ENCODE data around the gene SLC43A3. TPM values are rescaled to one million over a fixed set of nuclear protein-coding genes. Genes with fewer than 3 reads are reported as not detected.
A peak's percentile ranks its signal among the peaks of the same experiment; 100 is the strongest.

SLC43A3 gene
- total and polyA plus RNA-seq, 5 donors from 2014 or later, result 19.1 to 36.9 (median 24.4) TPM

GRCh38 chr11:57424137-57424791 is 2.7 kb downstream of the SLC43A3 start:
- Mint-ChIP-seq H3K27me3 (no peaks in the 10 kb centered on the region), H3K4me1 (peaks cover 12 to 51% (median 42%) of the 10 kb centered on the region in 4 donors), H3K36me3 (peaks cover 28% of the 10 kb centered on the region), H3K9me3 (no peaks in the 10 kb centered on the region), H3K4me3 (peak overlapping the region; percentile 53 to 92 (median 90)), H3K27ac (peak overlapping the region; percentile 94 to 95 (median 95))
- peaks cover 36% of the 10 kb centered on the region for H3K4me1 ChIP-seq (ENCODE audit: control insufficient read depth, insufficient read depth, low read length, poor library complexity, severe bottlenecking)
- H3K9me3 ChIP-seq (ENCODE audit: control insufficient read depth in 2 of 2, low read length in 2 of 2), result no peaks in the 10 kb centered on the region
- peaks cover 9% of the 10 kb centered on the region for H3K36me3 ChIP-seq (ENCODE audit: control insufficient read depth, insufficient read depth, low read length)
- no peaks in the 10 kb centered on the region for H3K27me3 ChIP-seq (ENCODE audit: control insufficient read depth, insufficient read depth, low read length)
- DNase-seq (no peak), ATAC-seq (ENCODE audit: low read depth in 2 of 2) (no peak)
- peak overlapping the region; percentile 66 for H3K4me3 ChIP-seq (ENCODE audit: low read depth, low read length)
- peak overlapping the region; percentile 78 for H3K27ac ChIP-seq (ENCODE audit: insufficient read depth, low read length, poor library complexity, severe bottlenecking)

- Histone ChIP-seq H3K27me3 (ENCODE audit: control insufficient read depth, insufficient read depth, low read length) (no peaks in the 10 kb centered on the region), H3K27ac (ENCODE audit: insufficient read depth, low read length, poor library complexity, severe bottlenecking) (no peak overlapping the region), H3K4me3 (ENCODE audit: low read depth, low read length) (no peak overlapping the region), H3K4me1 (ENCODE audit: control insufficient read depth, insufficient read depth, low read length, poor library complexity, severe bottlenecking) (peaks cover 36% of the 10 kb centered on the region), H3K36me3 (ENCODE audit: control insufficient read depth, insufficient read depth, low read length) (peaks cover 13% of the 10 kb centered on the region), H3K9me3 (ENCODE audit: control insufficient read depth in 2 of 2, low read length in 2 of 2) (no peaks in the 10 kb centered on the region)
- no peaks in the 10 kb centered on the region for H3K27me3 Mint-ChIP-seq
- DNase-seq (no peak), ATAC-seq (ENCODE audit: low read depth in 2 of 2) (no peak)
- H3K27ac Mint-ChIP-seq, result peak overlapping the region; percentile 24 to 95 (median 80)
- no peaks in the 10 kb centered on the region for H3K9me3 Mint-ChIP-seq
- H3K4me1 Mint-ChIP-seq, result peaks cover 12 to 51% (median 42%) of the 10 kb centered on the region in 4 donors
- H3K36me3 Mint-ChIP-seq, result peaks cover 34% of the 10 kb centered on the region
- peak overlapping the region in 2 of 4 donors; percentile 44 to 50 for H3K4me3 Mint-ChIP-seq
Observed at GRCh38 chr11:57422669-57423068, 4.3 kb downstream of the SLC43A3 start.

- Histone ChIP-seq H3K27me3 (ENCODE audit: control insufficient read depth, insufficient read depth, low read length) (no peaks in the 10 kb centered on the region), H3K27ac (ENCODE audit: insufficient read depth, low read length, poor library complexity, severe bottlenecking) (no peak overlapping the region), H3K4me1 (ENCODE audit: control insufficient read depth, insufficient read depth, low read length, poor library complexity, severe bottlenecking) (peaks cover 32% of the 10 kb centered on the region), H3K9me3 (ENCODE audit: control insufficient read depth in 2 of 2, low read length in 2 of 2) (no peaks in the 10 kb centered on the region), H3K4me3 (ENCODE audit: low read depth, low read length) (no peak overlapping the region), H3K36me3 (ENCODE audit: control insufficient read depth, insufficient read depth, low read length) (peaks cover 22% of the 10 kb centered on the region)
- peaks cover 42% of the 10 kb centered on the region for H3K36me3 Mint-ChIP-seq
- H3K27ac Mint-ChIP-seq, result peak overlapping the region in 1 of 3 donors; percentile 9
- H3K27me3 Mint-ChIP-seq, result no peaks in the 10 kb centered on the region
- H3K4me3 Mint-ChIP-seq, result peak overlapping the region in 1 of 4 donors; percentile 38
- peaks cover 12 to 46% (median 38%) of the 10 kb centered on the region in 4 donors for H3K4me1 Mint-ChIP-seq
- no peaks in the 10 kb centered on the region for H3K9me3 Mint-ChIP-seq
- no peak for ATAC-seq (ENCODE audit: low read depth in 2 of 2)
- DNase-seq, result no peak
Observed at GRCh38 chr11:57421805-57422204, 5.1 kb downstream of the SLC43A3 start.

DNA sequence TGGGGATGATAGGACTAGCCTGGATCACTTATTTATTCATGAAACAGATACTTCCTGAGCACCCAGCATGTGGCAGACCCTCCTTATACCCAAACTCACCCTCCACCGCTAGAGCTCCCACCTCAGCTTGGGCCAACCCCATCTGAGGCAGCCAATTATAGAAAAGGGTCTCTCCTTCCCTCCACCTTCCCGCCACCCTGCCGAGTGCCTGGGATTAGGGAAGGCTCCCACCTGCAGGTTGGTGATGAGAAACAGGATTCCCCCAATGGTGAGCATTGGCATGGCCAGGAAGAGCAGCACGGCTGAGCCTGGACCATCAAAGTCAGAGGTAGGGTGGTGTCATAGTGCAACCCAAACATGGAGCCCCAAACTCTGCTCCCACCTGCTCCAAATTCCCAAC is 5.9 kb downstream of the SLC43A3 start:
- Mint-ChIP-seq H3K4me1 (peaks cover 12 to 39% (median 33%) of the 10 kb centered on the region in 4 donors), H3K27ac (peak overlapping the region in 1 of 3 donors; percentile 54), H3K36me3 (peaks cover 44% of the 10 kb centered on the region), H3K27me3 (no peaks in the 10 kb centered on the region), H3K4me3 (no peak overlapping the region), H3K9me3 (no peaks in the 10 kb centered on the region)
- Histone ChIP-seq H3K36me3 (ENCODE audit: control insufficient read depth, insufficient read depth, low read length) (peaks cover 28% of the 10 kb centered on the region), H3K4me3 (ENCODE audit: low read depth, low read length) (no peak overlapping the region), H3K27me3 (ENCODE audit: control insufficient read depth, insufficient read depth, low read length) (no peaks in the 10 kb centered on the region), H3K27ac (ENCODE audit: insufficient read depth, low read length, poor library complexity, severe bottlenecking) (no peak overlapping the region), H3K9me3 (ENCODE audit: control insufficient read depth in 2 of 2, low read length in 2 of 2) (no peaks in the 10 kb centered on the region), H3K4me1 (ENCODE audit: control insufficient read depth, insufficient read depth, low read length, poor library complexity, severe bottlenecking) (peaks cover 24% of the 10 kb centered on the region)
- no peak for DNase-seq
- ATAC-seq (ENCODE audit: low read depth in 2 of 2), result no peak

DNA sequence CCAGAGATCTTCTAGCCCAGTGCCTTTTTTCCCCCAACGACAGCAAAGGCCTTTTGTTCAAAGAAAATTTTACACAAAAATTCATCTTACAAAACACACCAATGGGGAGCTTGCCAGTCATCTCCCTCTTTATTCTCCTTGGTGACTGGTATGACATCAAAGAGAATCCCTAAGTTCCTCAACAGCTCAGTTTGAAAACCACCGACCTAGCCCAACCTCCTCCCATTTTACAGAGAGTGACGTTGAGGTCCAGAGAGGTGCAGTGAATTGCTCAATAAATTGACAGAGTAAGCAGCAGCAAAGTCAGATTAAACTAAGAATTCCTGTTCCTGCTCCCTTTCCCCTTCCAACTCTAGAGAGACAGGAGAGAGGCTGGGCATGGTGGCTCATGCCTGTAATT is 7.8 kb downstream of the SLC43A3 start:
- ATAC-seq (ENCODE audit: low read depth in 2 of 2), result no peak
- DNase-seq, result no peak
- Histone ChIP-seq H3K4me3 (ENCODE audit: low read depth, low read length) (no peak overlapping the region), H3K27ac (ENCODE audit: insufficient read depth, low read length, poor library complexity, severe bottlenecking) (no peak overlapping the region), H3K27me3 (ENCODE audit: control insufficient read depth, insufficient read depth, low read length) (no peaks in the 10 kb centered on the region), H3K4me1 (ENCODE audit: control insufficient read depth, insufficient read depth, low read length, poor library complexity, severe bottlenecking) (peaks cover 5% of the 10 kb centered on the region), H3K9me3 (ENCODE audit: control insufficient read depth in 2 of 2, low read length in 2 of 2) (no peaks in the 10 kb centered on the region), H3K36me3 (ENCODE audit: control insufficient read depth, insufficient read depth, low read length) (peaks cover 45% of the 10 kb centered on the region)
- Mint-ChIP-seq H3K27me3 (no peaks in the 10 kb centered on the region), H3K36me3 (peaks cover 58% of the 10 kb centered on the region), H3K9me3 (no peaks in the 10 kb centered on the region), H3K4me3 (no peak overlapping the region), H3K4me1 (peaks cover 12 to 23% (median 21%) of the 10 kb centered on the region in 4 donors), H3K27ac (peak overlapping the region in 1 of 3 donors; percentile 35)

DNA sequence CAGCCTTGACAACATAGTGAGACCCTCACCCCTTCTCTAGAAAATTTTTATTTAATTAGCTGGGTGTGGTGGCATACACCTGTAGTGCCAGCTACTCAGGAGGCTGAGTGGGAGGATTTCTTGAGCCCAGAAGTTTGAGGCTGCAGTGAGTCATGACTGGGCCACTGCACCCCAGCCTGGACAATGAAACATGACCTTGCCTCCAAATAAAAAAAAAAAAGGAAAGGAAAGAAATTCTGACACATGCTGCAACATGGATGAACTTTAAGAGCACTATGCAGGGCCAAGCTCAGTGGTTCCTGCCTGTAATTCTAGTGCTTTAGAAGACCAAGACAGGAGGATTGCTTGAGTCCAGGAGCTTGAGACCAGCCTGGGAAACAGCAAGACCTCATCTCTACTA is 8.8 kb downstream of the SLC43A3 start:
- no peak overlapping the region for H3K27ac Mint-ChIP-seq
- peaks cover 55% of the 10 kb centered on the region for H3K36me3 ChIP-seq (ENCODE audit: control insufficient read depth, insufficient read depth, low read length)

DNA sequence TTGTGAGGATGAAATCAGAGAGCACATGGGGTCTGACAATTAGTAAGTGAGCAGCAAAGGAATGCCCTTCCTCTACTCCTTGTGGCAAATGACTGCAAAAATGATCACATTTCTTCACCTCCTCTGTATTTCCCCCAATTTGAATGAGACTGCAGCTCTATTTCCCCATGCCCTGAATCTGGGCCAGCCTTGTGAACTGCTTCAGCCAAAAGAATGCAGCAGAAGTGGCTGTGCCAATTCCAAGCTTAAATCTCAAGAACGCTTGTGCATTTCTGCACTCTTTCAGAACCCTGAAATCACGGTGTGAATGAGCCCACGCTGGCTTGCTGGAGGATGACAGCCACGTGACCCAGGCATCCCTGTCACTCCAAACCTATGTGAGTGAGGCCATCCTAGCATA is 9.9 kb downstream of the SLC43A3 start:
- Mint-ChIP-seq H3K4me3 (no peak overlapping the region), H3K36me3 (peaks cover 56% of the 10 kb centered on the region), H3K9me3 (no peaks in the 10 kb centered on the region), H3K27me3 (no peaks in the 10 kb centered on the region), H3K27ac (no peak overlapping the region), H3K4me1 (peaks cover 6 to 14% (median 9%) of the 10 kb centered on the region in 4 donors)
- Histone ChIP-seq H3K36me3 (ENCODE audit: control insufficient read depth, insufficient read depth, low read length) (peaks cover 64% of the 10 kb centered on the region), H3K27ac (ENCODE audit: insufficient read depth, low read length, poor library complexity, severe bottlenecking) (no peak overlapping the region), H3K27me3 (ENCODE audit: control insufficient read depth, insufficient read depth, low read length) (no peaks in the 10 kb centered on the region), H3K9me3 (ENCODE audit: control insufficient read depth in 2 of 2, low read length in 2 of 2) (no peaks in the 10 kb centered on the region), H3K4me1 (ENCODE audit: control insufficient read depth, insufficient read depth, low read length, poor library complexity, severe bottlenecking) (no peaks in the 10 kb centered on the region), H3K4me3 (ENCODE audit: low read depth, low read length) (no peak overlapping the region)
- no peak for DNase-seq
- no peak for ATAC-seq (ENCODE audit: low read depth in 2 of 2)

More for the DNA sequence above, 8.8 kb downstream of the SLC43A3 start:
- no peak overlapping the region for H3K27ac ChIP-seq (ENCODE audit: insufficient read depth, low read length, poor library complexity, severe bottlenecking)
- no peaks in the 10 kb centered on the region for H3K27me3 Mint-ChIP-seq
- peaks cover 62% of the 10 kb centered on the region for H3K36me3 Mint-ChIP-seq
- no peak for ATAC-seq (ENCODE audit: low read depth in 2 of 2)
- H3K4me1 ChIP-seq (ENCODE audit: control insufficient read depth, insufficient read depth, low read length, poor library complexity, severe bottlenecking), result no peaks in the 10 kb centered on the region
- no peaks in the 10 kb centered on the region for H3K27me3 ChIP-seq (ENCODE audit: control insufficient read depth, insufficient read depth, low read length)
- H3K9me3 ChIP-seq (ENCODE audit: control insufficient read depth in 2 of 2, low read length in 2 of 2), result no peaks in the 10 kb centered on the region
- no peak for DNase-seq
- H3K4me3 ChIP-seq (ENCODE audit: low read depth, low read length), result no peak overlapping the region
- no peak overlapping the region for H3K4me3 Mint-ChIP-seq
- peaks cover 10 to 23% (median 17%) of the 10 kb centered on the region in 4 donors for H3K4me1 Mint-ChIP-seq
- H3K9me3 Mint-ChIP-seq, result no peaks in the 10 kb centered on the region

- no peak for ATAC-seq (ENCODE audit: low read depth in 2 of 2)
- Mint-ChIP-seq H3K27ac (no peak overlapping the region), H3K36me3 (peaks cover 54% of the 10 kb centered on the region), H3K27me3 (no peaks in the 10 kb centered on the region), H3K4me3 (no peak overlapping the region), H3K4me1 (peaks cover under 1 to 12% (median 9%) of the 10 kb centered on the region in 4 donors), H3K9me3 (no peaks in the 10 kb centered on the region)
- Histone ChIP-seq H3K36me3 (ENCODE audit: control insufficient read depth, insufficient read depth, low read length) (peaks cover 69% of the 10 kb centered on the region), H3K4me3 (ENCODE audit: low read depth, low read length) (no peak overlapping the region), H3K4me1 (ENCODE audit: control insufficient read depth, insufficient read depth, low read length, poor library complexity, severe bottlenecking) (no peaks in the 10 kb centered on the region), H3K9me3 (ENCODE audit: control insufficient read depth in 2 of 2, low read length in 2 of 2) (no peaks in the 10 kb centered on the region), H3K27ac (ENCODE audit: insufficient read depth, low read length, poor library complexity, severe bottlenecking) (no peak overlapping the region), H3K27me3 (ENCODE audit: control insufficient read depth, insufficient read depth, low read length) (no peaks in the 10 kb centered on the region)
- DNase-seq, result no peak
Observed at GRCh38 chr11:57416436-57416835, 10.5 kb downstream of the SLC43A3 start.
